Measurements from ENCODE around the gene CHPF2. TPM values are rescaled to one million over a fixed set of nuclear protein-coding genes. Genes with fewer than 3 reads are reported as not detected.

Gene CHPF2
- 10 to 100 TPM; 41.0 to 43.6 TPM for total RNA-seq

GRCh38 chr7:151232091-151232916 is at the start of gene CHPF2:
CHPF2 (plus strand) TSS chr7:151232483; CDS start chr7:151234012, 1,529 bp downstream.

GRCh38 chr7:151186640-151187408 is 45.5 kb upstream of the CHPF2 start, which contains the start of gene ASB10:
ASB10 (minus strand) TSS chr7:151187250; CDS start chr7:151187130, 120 bp downstream.

GRCh38 chr7:151210087-151210854 is 22.0 kb upstream of the CHPF2 start, which contains the start of gene H2BK1:
H2BK1 (minus strand) TSS chr7:151210488; CDS start chr7:151210318, 170 bp downstream.

GRCh38 chr7:151226875-151227782 is 5.2 kb upstream of the CHPF2 start, which contains the start of gene ABCF2:
ABCF2 (minus strand) TSS chr7:151227205; CDS start chr7:151226458, 747 bp downstream.

DNA sequence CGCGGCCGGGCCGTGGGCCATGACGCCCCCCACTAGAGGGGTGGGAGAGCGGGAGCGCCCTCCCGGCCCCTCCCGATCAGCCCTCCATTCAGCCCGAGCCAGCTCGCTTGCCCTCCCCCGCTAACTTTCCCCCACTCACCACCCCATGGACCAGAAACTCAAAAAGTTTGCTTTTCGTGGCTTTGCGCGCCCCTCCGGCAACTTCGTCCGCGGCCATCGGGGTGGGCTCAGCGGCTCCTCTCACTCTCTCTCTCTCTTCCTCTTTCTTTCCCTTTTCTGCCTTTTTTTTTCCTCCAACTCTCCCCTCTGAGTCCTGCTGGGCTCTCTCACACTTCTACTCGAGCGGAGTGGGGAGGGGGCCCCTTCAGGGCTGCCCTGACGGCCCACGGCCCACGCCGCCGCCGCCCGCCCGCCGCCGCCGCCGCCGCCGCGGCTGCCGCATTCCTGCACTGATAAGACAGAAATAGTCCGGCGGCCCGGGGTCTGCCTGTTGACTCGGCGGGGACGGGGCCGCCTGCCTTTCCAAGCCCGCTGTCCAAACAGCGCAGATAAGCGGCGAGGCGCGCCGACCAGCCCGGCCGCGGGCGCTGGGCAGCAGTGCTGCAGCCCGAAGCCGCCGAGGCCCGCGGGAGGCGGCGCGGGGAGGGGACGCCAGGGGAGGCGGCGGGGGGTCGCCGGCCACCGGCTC is 16.2 kb downstream of the CHPF2 start, which contains the start of gene SMARCD3:
Gene SMARCD3 (minus strand): TSS at position 349 of the 688 bp plus-strand sequence. CDS start 132 bp downstream, at position 217.

Other genes starting within 250 kb of the CHPF2 start
- 10 to 100 TPM; 31.9 to 38.1 TPM for gene NOS3, start 241.5 kb upstream of the CHPF2 start, total RNA-seq
- gene ATG9B, start 208.0 kb upstream of the CHPF2 start, total RNA-seq: 10 to 100 TPM; 14.4 to 15.7 TPM
- gene ABCB8, start 204.0 kb upstream of the CHPF2 start, total RNA-seq: 10 to 100 TPM; 56.1 to 57.4 TPM
- 1 to 10 TPM; 3.7 to 5.3 TPM for gene ASIC3, start 184.0 kb upstream of the CHPF2 start, total RNA-seq
- gene CDK5, start 174.6 kb upstream of the CHPF2 start, total RNA-seq: 10 to 100 TPM; 17.5 to 19.8 TPM
- 100 to 1,000 TPM; 103 to 106 TPM for gene SLC4A2, start 172.9 kb upstream of the CHPF2 start, total RNA-seq
- 10 to 100 TPM; 73.5 to 81.0 TPM for gene FASTK, start 151.7 kb upstream of the CHPF2 start, total RNA-seq
- 10 to 100 TPM; 63.6 to 71.8 TPM for gene TMUB1, start 149.0 kb upstream of the CHPF2 start, total RNA-seq
- gene AGAP3, start 146.0 kb upstream of the CHPF2 start, total RNA-seq: 10 to 100 TPM; 23.4 to 23.9 TPM
- gene GBX1, start 64.8 kb upstream of the CHPF2 start, total RNA-seq: not detected
- gene ASB10, start 45.2 kb upstream of the CHPF2 start, total RNA-seq: not detected
- gene H2BK1, start 22.0 kb upstream of the CHPF2 start, total RNA-seq: under 1 TPM in 1 of 2 experiments, not detected in 1; 0.88 TPM
- gene ABCF2, start 5.3 kb upstream of the CHPF2 start, total RNA-seq: 10 to 100 TPM; 25.1 TPM
- gene SMARCD3, start 16.2 kb downstream of the CHPF2 start, total RNA-seq: 1 to 10 TPM; 2.3 to 2.4 TPM
- gene NUB1, start 109.3 kb downstream of the CHPF2 start, total RNA-seq: 10 to 100 TPM; 64.7 to 67.5 TPM
- gene WDR86, start 177.6 kb downstream of the CHPF2 start, total RNA-seq: under 1 TPM in 1 of 2 experiments, not detected in 1; 0.13 TPM
- gene CRYGN, start 207.7 kb downstream of the CHPF2 start, total RNA-seq: under 1 TPM in 1 of 2 experiments, not detected in 1; 0.13 TPM